PC-3 (cell line): Measurements from ENCODE around the gene CPEB2. TPM values are rescaled to one million over a fixed set of nuclear protein-coding genes. Genes with fewer than 3 reads are reported as not detected.

Source experiments
- ATAC-seq: fragments of 200-7000 bp; cut with Tn5 transposase; 2 replicates; pipeline ENCODE4 v1.9.1; 2020; ENCODE audit warnings: mild to moderate bottlenecking, moderate library complexity
- BruUV-seq: library from RNA; stranded (reverse); fragments of 400-500 nt; replicated peaks from 2 replicates; lab custom pipeline; 2021; lab: Mats Ljungman, UMichigan
- CTCF ChIA-PET: fragments of 300-600 bp; sonication (Branson Sonifier 250); formaldehyde crosslinking; loops from one replicate; lab custom pipeline; 2022; ENCODE audit warnings: antibody characterized with exemption; lab: Charles Lee
- POLR2A ChIA-PET: fragments of 300-600 bp; sonication (Branson Sonifier 250); formaldehyde crosslinking; loops from one replicate; lab custom pipeline; 2022; ENCODE audit warnings: antibody characterized with exemption; ENCODE audit not compliant: unreplicated experiment; lab: Charles Lee
- DNase-seq: peaks from one replicate; pipeline ENCODE4 v3.0.0-alpha.2; 2015
- H2AFZ ChIP-seq: fragments of 300-600 bp; sonication (generic); 2 replicates; pipeline ENCODE4 v1.6.0; 2016; ENCODE audit warnings: antibody characterized with exemption, low read length
- H3F3A ChIP-seq: fragments of 300-600 bp; sonication (generic); one replicate; pipeline ENCODE4 v1.6.0; 2017; ENCODE audit warnings: antibody characterized with exemption, low read length, control low read depth, mild to moderate bottlenecking; ENCODE audit not compliant: unreplicated experiment
- H3K27ac ChIP-seq: fragments of 300-600 bp; sonication (generic); 2 replicates; pipeline ENCODE4 v1.5.1; 2016; ENCODE audit warnings: mild to moderate bottlenecking, low read length
- H3K27me3 ChIP-seq: fragments of 300-600 bp; sonication (generic); 2 replicates; pipeline ENCODE4 v1.6.1; 2016; ENCODE audit warnings: low read length, mixed read lengths
- H3K36me3 ChIP-seq: fragments of 300-600 bp; sonication (generic); 2 replicates; pipeline ENCODE4 v1.6.1; 2016; ENCODE audit warnings: low read depth, mixed run types, low read length, mixed read lengths
- H3K4me1 ChIP-seq: fragments of 300-600 bp; sonication (generic); 2 replicates; pipeline ENCODE4 v1.5.1; 2016; ENCODE audit warnings: low read length; ENCODE audit not compliant: insufficient read depth
- H3K4me2 ChIP-seq: fragments of 300-600 bp; sonication (generic); 2 replicates; pipeline ENCODE4 v1.6.0; 2016; ENCODE audit warnings: low read length
- H3K4me3 ChIP-seq: fragments of 300-600 bp; sonication (generic); 2 replicates; pipeline ENCODE4 v1.5.1; 2016; ENCODE audit warnings: mild to moderate bottlenecking, low read length, mixed read lengths
- H3K79me2 ChIP-seq: fragments of 300-600 bp; sonication (generic); 2 replicates; pipeline ENCODE4 v1.6.1; 2017; ENCODE audit warnings: low read length, mixed read lengths
- H3K9ac ChIP-seq: fragments of 300-600 bp; sonication (generic); 2 replicates; pipeline ENCODE4 v1.6.0; 2016; ENCODE audit warnings: mild to moderate bottlenecking, low read length
- H3K9me2 ChIP-seq: fragments of 300-600 bp; sonication (generic); replicated peaks from 2 replicates; pipeline ENCODE4 v1.6.1; 2016; ENCODE audit warnings: mixed run types, low read length, mixed read lengths
- H3K9me3 ChIP-seq: fragments of 300-600 bp; sonication (generic); 2 replicates; pipeline ENCODE4 v1.6.1; 2016; ENCODE audit warnings: low read length, mixed read lengths
- H4K20me1 ChIP-seq: fragments of 300-600 bp; sonication (generic); 2 replicates; pipeline ENCODE4 v1.6.1; 2016; ENCODE audit warnings: low read length, mixed read lengths
- EZH2 ChIP-seq: fragments of 300-600 bp; sonication (generic); IDR thresholded peaks from one replicate; pipeline ENCODE4 v1.6.1; 2017; ENCODE audit warnings: antibody characterized with exemption, mild to moderate bottlenecking, low read length; ENCODE audit not compliant: unreplicated experiment
- EZH2phosphoT487 ChIP-seq: fragments of 300-600 bp; sonication (generic); IDR thresholded peaks from 2 replicates; pipeline ENCODE4 v1.6.1; 2018; ENCODE audit warnings: mild to moderate bottlenecking, antibody characterized with exemption, low read length, borderline replicate concordance
- intact Hi-C: fragments of 100-400 bp; cut with micrococcal nuclease; formaldehyde crosslinking; loops from 2 replicates; pipeline ENCODE4 v1.9.0; 2023
- total RNA-seq: library from RNA; depleted of rRNA; stranded (reverse); fragments of >200 nt; gene quantifications from 2 replicates; pipeline ENCODE4 v1.2.3, GENCODE V29; 2014
- TF ChIP-seq, protein P1 (sequence below): fragments of 300-600 bp; sonication (generic); conservative IDR thresholded peaks from 2 replicates; pipeline ENCODE4 v1.5.1; 2017; ENCODE audit warnings: antibody characterized with exemption, low read depth, mild to moderate bottlenecking, low read length

The CPEB2 gene
- total RNA-seq, 1 experiment from 2014 or later: 1.8 TPM

DNA sequence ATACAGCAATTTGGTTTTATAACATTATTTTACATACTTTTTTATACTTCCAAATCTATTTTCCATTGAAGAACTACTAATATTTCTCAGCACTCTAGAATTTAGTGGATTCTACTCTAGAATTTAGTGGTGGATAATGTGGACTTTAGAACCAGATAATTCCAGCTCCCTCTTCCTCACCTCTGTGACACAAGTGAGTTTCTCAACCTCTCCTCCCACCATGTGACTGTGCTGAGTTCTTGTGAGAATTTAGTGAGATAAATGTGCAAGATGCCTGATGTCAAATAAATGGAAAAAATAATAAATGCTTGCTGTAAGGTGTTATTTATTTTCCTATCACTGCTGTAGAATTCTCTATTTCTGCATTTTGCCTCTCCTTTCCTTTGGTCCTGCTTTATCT, 107.3 kb downstream of the CPEB2 start:
- H3K27me3 ChIP-seq: no peaks in the 10 kb centered on the region
- H4K20me1 ChIP-seq: no peaks in the 10 kb centered on the region
- no peak for DNase-seq
- no peaks in the 10 kb centered on the region for H3K79me2 ChIP-seq
- intact Hi-C loops: no loop called here
- no peak overlapping the region for H3K9ac ChIP-seq
- H3K4me3 ChIP-seq: no peak overlapping the region
- TF ChIP-seq EZH2: no peak
- no peak for TF ChIP-seq EZH2phosphoT487
- TF ChIP-seq, protein P1, sequence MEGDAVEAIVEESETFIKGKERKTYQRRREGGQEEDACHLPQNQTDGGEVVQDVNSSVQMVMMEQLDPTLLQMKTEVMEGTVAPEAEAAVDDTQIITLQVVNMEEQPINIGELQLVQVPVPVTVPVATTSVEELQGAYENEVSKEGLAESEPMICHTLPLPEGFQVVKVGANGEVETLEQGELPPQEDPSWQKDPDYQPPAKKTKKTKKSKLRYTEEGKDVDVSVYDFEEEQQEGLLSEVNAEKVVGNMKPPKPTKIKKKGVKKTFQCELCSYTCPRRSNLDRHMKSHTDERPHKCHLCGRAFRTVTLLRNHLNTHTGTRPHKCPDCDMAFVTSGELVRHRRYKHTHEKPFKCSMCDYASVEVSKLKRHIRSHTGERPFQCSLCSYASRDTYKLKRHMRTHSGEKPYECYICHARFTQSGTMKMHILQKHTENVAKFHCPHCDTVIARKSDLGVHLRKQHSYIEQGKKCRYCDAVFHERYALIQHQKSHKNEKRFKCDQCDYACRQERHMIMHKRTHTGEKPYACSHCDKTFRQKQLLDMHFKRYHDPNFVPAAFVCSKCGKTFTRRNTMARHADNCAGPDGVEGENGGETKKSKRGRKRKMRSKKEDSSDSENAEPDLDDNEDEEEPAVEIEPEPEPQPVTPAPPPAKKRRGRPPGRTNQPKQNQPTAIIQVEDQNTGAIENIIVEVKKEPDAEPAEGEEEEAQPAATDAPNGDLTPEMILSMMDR: no peak
- no peak overlapping the region for H2AFZ ChIP-seq
- no peaks in the 10 kb centered on the region for H3K9me2 ChIP-seq
- H3K9me3 ChIP-seq: no peaks in the 10 kb centered on the region
- CTCF ChIA-PET: no interaction called here
- H3K4me1 ChIP-seq: no peaks in the 10 kb centered on the region
- H3K36me3 ChIP-seq: no peaks in the 10 kb centered on the region
- POLR2A ChIA-PET: no interaction called here
- no peak overlapping the region for H3K27ac ChIP-seq
- BruUV-seq: no TSS peak
- no peak overlapping the region for H3K4me2 ChIP-seq
- ATAC-seq: no peak
- H3F3A ChIP-seq: no peaks in the 10 kb centered on the region

DNA sequence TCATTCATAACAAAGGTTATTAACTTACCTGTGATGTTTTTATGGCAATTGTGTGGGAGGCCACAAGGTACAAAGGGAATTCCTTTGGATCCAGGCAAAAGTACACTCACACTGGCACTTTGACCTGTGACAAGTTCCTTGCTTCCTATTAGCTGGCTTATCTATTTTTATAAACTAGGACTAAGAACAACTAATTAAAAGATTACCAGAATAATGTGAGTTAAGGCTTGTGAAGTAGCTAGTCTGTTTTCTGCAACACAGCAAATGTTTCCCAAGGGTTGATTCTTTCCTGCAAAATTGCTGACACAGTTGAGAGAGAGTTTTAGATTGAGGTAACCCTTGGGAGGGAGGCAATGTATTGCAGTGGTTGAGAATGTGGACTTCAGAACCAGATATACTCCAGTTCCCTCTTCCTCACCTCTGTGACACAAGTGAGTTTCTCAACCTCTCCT, 107.9 kb downstream of the CPEB2 start:
- POLR2A ChIA-PET: no interaction called here
- BruUV-seq: no TSS peak

DNA sequence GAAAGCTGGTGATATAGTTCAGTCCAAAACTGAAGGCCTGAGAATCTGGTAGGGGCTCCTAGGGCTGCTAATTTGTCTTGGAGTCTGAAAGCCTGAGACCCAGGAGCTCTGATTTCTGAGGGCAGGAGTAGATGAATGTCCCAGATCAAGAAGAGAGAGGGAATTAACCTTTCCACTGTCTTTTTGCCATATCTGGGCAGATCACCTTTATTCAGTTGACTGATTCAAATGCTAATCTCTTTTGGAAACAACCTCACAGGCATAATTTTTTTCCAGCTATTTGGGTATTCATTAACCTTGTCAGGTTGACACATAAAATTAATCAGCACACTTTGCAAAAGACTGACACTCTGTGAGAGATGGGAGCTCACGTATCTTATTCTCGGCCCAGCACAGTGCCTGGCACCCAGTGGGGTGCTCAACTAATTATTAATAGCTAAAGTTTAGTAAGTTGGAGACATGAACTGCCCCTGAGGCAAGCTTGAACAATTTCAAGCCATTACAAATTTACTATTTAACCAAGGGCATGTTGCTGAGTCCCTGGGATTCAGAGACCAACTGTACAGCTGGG, 114.3 kb downstream of the CPEB2 start:
- POLR2A ChIA-PET: no interaction called here
- Histone ChIP-seq H2AFZ (no peak overlapping the region), H3K4me3 (no peak overlapping the region), H4K20me1 (no peaks in the 10 kb centered on the region), H3K36me3 (no peaks in the 10 kb centered on the region), H3K27me3 (no peaks in the 10 kb centered on the region), H3K4me2 (no peak overlapping the region), H3K9me2 (no peaks in the 10 kb centered on the region), H3K79me2 (no peaks in the 10 kb centered on the region), H3K4me1 (no peaks in the 10 kb centered on the region), H3F3A (no peaks in the 10 kb centered on the region), H3K9ac (no peak overlapping the region), H3K9me3 (no peaks in the 10 kb centered on the region), H3K27ac (no peak overlapping the region)
- ATAC-seq (no peak), DNase-seq (no peak)
- no TSS peak for BruUV-seq
- TF ChIP-seq EZH2 (no peak), EZH2phosphoT487 (no peak)
- TF ChIP-seq, protein P1: no peak
- intact Hi-C loops: no loop called here
- CTCF ChIA-PET: no interaction called here

More for the DNA sequence above, 107.9 kb downstream of the CPEB2 start:
- Histone ChIP-seq H3K9ac (no peak overlapping the region), H3K79me2 (no peaks in the 10 kb centered on the region), H4K20me1 (no peaks in the 10 kb centered on the region), H2AFZ (no peak overlapping the region), H3K4me1 (no peaks in the 10 kb centered on the region), H3F3A (no peaks in the 10 kb centered on the region), H3K9me3 (no peaks in the 10 kb centered on the region), H3K4me2 (no peak overlapping the region), H3K27me3 (no peaks in the 10 kb centered on the region), H3K36me3 (no peaks in the 10 kb centered on the region), H3K4me3 (no peak overlapping the region), H3K9me2 (no peaks in the 10 kb centered on the region), H3K27ac (no peak overlapping the region)
- peak; percentile 22 for DNase-seq
- no peak for TF ChIP-seq EZH2
- TF ChIP-seq, protein P1: no peak
- no peak for TF ChIP-seq EZH2phosphoT487
- intact Hi-C loops: no loop called here
- ATAC-seq: no peak
- CTCF ChIA-PET: no interaction called here
